Nephron (organoid): Measurements from ENCODE around the gene MCL1.
"Not testable (repeated sequence)": the region's sequence is repeated elsewhere in the genome, so short reads cannot be mapped to it uniquely, and the experiment has no call there.

Experiments
- H3K27ac Mint-ChIP-seq, 3 experiments: 2 replicates each; pipeline ENCODE4 v1.8.0; 2020; ENCODE audit warnings: mixed read lengths in 3 of 3, mild to moderate bottlenecking in 2 of 3, moderate library complexity in 1 of 3
- H3K27me3 Mint-ChIP-seq: 2 replicates; pipeline ENCODE4 v1.8.0; 2021; ENCODE audit warnings: low read depth, mild to moderate bottlenecking, moderate library complexity, mixed read lengths
- H3K36me3 Mint-ChIP-seq: 2 replicates; pipeline ENCODE4 v1.8.0; 2020; ENCODE audit warnings: low read depth, mixed read lengths
- H3K4me1 Mint-ChIP-seq: 2 replicates; pipeline ENCODE4 v1.8.0; 2020; ENCODE audit warnings: mixed read lengths
- H3K4me3 Mint-ChIP-seq, 3 experiments: 2 replicates each; pipeline ENCODE4 v1.8.0; 2020; ENCODE audit warnings: mild to moderate bottlenecking in 3 of 3, mixed read lengths in 3 of 3, moderate library complexity in 2 of 3
- H3K9me3 Mint-ChIP-seq: 2 replicates; pipeline ENCODE4 v1.8.0; 2020; ENCODE audit warnings: mixed read lengths
- TF ChIP-seq, protein P1 (sequence below), 3 experiments: fragments of 200-600 bp; sonication (generic); IDR thresholded peaks; one replicate each; pipeline ENCODE4 v1.5.0; 2021; ENCODE audit warnings: antibody characterized with exemption in 3 of 3; ENCODE audit not compliant: unreplicated experiment in 3 of 3

The MCL1 gene

DNA sequence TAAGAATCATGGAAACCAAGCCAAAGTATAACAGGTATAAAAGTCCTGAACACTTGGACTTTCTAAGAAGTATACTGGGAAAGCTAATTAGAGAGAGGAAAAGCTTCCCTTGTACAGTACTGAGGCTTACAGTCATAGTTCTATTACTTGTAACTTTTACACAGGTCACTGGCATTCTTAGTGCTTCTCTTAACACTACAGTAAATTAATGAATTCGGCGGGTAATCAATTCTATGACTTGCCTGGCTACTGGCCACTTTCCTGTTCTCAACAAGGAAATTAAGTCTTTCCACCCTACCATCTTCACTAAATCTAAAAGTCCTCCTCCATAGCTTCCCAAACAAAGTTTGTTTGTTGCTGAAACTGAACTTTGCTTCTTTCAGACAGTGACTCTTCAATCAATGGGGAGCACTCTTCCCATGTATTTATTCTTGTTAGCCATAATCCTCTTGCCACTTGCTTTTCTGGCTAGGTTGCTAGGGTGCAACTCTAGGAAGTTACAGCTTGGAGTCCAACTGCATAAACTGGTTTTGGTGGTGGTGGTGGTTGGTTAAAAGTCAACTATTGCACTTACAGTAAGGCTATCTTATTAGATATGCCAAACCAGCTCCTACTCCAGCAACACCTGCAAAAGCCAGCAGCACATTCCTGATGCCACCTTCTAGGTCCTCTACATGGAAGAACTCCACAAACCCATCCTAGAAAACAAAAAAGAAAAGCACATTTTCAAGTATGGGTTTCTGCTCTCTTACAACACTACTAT, 2.4 kb downstream of the MCL1 start:
- Mint-ChIP-seq H3K4me1 (peaks cover 48% of the 10 kb centered on the region), H3K27ac (peak overlapping the region; percentile 96 to 99 (median 99)), H3K27me3 (no peaks in the 10 kb centered on the region), H3K9me3 (no peaks in the 10 kb centered on the region), H3K4me3 (peak overlapping the region; percentile 95 to 98 (median 97)), H3K36me3 (peaks cover 66% of the 10 kb centered on the region)
- TF ChIP-seq, protein P1, sequence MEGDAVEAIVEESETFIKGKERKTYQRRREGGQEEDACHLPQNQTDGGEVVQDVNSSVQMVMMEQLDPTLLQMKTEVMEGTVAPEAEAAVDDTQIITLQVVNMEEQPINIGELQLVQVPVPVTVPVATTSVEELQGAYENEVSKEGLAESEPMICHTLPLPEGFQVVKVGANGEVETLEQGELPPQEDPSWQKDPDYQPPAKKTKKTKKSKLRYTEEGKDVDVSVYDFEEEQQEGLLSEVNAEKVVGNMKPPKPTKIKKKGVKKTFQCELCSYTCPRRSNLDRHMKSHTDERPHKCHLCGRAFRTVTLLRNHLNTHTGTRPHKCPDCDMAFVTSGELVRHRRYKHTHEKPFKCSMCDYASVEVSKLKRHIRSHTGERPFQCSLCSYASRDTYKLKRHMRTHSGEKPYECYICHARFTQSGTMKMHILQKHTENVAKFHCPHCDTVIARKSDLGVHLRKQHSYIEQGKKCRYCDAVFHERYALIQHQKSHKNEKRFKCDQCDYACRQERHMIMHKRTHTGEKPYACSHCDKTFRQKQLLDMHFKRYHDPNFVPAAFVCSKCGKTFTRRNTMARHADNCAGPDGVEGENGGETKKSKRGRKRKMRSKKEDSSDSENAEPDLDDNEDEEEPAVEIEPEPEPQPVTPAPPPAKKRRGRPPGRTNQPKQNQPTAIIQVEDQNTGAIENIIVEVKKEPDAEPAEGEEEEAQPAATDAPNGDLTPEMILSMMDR (IDR thresholded peaks at IDR 0.05; ENCODE audit: unreplicated experiment in 3 of 3): no peak

DNA sequence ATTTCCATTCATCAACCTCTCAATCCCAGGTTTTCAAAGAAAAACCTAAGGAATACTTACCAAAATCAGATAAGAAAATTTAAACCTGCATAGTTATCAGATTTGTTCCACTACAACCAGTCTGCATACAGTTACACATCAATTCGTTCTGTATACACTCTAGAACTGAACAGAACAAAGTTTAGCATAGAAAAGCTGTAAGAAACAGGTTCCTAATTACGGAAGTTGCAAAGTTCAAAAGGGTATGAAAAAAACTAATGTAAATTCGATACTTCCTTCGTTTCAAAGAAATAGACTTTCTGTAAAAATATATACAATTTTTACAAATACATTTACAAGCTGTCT, 3.1 kb downstream of the MCL1 start:
- Mint-ChIP-seq H3K27me3 (no peaks in the 10 kb centered on the region), H3K9me3 (no peaks in the 10 kb centered on the region), H3K36me3 (peaks cover 67% of the 10 kb centered on the region), H3K4me3 (peak overlapping the region; percentile 95 to 98 (median 97)), H3K4me1 (peaks cover 48% of the 10 kb centered on the region), H3K27ac (peak overlapping the region; percentile 37 to 73 (median 47))
- TF ChIP-seq, protein P1 (IDR thresholded peaks at IDR 0.05; ENCODE audit: unreplicated experiment in 3 of 3): no peak

DNA sequence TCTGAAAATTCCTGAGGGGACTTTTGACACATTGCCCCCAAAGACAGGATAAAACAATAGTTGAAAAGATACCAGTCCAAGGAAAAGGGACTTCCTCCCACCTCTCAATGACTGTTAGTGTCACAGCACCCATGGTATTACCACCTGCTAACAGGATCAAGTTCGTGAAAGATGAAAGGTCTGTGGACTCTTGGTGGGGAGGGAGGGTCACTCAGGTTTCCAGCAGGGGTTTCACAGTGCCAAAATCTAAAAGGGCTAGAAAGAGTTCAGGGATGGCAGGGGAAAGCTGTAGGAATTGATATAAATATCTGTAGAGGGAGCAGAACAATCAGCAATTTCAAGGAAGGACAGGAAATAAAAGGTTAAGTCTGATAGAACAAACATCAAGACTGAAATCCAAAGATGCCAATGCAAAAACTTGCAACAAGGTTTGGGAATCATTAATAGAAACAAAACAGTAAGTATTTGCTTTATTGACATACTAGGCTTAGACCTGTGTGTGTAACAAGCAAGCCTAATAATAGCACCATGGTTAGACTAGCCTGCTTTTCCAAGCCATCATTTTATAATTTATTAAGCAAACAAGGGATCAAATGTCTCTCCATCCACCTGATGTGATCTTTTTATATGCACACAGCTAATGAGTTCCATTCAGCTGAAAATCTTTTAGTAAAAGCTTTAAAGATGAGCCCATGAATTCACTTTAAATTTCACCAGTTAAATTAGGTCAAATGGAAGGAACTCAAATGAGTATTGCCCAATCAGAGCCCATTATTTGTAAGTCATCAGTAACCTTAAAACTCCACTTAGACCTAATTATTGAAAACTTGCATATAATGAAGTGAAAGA, 3.7 kb downstream of the MCL1 start:
- Mint-ChIP-seq H3K36me3 (peaks cover 73% of the 10 kb centered on the region), H3K27me3 (no peaks in the 10 kb centered on the region), H3K4me3 (peak overlapping the region; percentile 95 to 98 (median 97)), H3K27ac (peak overlapping the region; percentile 37 to 73 (median 47)), H3K9me3 (no peaks in the 10 kb centered on the region), H3K4me1 (peaks cover 46% of the 10 kb centered on the region)
- TF ChIP-seq, protein P1 (IDR thresholded peaks at IDR 0.05; ENCODE audit: unreplicated experiment in 3 of 3): no peak

DNA sequence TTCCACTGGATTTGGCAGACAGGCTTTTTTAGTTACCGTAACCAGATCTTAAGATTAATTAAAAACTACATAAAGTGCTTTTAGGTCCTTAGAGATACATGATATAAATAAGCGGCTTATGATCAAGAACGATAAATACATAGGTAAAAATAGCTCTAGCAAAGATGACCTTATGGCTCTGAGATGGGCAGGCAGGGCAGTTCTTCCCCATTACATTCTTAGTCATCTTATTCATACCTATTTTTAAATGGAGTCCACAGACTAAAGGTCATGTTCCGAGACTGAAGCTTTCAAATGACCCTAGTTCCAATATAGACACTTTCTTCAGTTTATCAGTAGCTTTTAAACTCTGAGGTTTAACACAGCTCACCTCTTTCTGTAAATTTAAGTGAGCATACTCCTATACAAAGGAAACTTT, 4.3 kb downstream of the MCL1 start:
- Mint-ChIP-seq H3K9me3 (no peaks in the 10 kb centered on the region), H3K4me1 (peaks cover 44% of the 10 kb centered on the region), H3K27me3 (no peaks in the 10 kb centered on the region), H3K36me3 (peaks cover 77% of the 10 kb centered on the region), H3K4me3 (peak overlapping the region; percentile 95 to 98 (median 97)), H3K27ac (peak overlapping the region; percentile 47 to 52 (median 50))
- TF ChIP-seq, protein P1 (IDR thresholded peaks at IDR 0.05; ENCODE audit: unreplicated experiment in 3 of 3): no peak

DNA sequence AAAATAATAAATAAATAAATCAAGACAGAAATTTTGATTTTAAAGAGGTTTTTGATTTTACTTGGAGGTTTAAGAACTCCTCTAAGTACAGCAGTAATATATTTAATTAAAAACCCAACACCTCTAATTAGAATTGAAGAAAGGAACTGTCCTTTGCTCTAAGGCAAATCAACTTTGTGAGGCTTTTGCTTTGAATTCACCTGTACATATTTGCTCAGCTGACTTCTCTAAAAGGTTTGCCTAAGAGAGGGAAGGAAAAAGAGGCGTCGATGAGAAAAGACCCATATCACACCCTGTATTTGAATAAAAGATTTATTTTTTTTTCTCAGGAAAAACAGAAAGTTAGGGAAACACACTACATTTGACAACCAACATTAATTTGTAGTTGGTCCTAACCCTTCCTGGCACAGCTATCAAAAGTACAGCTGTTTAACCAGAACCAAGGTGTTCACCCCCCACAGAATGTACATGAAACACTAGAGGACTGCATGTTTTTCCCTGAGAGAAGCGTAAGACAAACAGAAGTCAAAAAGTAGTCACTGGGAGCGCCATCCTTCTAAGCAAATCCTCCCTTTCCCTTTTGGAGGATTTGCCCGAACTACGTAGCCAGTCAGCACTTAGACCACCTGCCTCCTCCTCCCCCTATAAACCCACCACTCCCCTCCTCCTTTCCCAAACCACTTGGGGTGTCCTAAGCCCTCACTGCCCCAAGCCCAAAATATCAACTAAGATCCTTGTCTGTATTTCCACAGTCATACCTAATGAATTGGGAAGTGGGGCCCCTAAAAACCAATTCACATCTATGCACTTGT, 4.9 kb downstream of the MCL1 start:
- TF ChIP-seq, protein P1 (IDR thresholded peaks at IDR 0.05; ENCODE audit: unreplicated experiment in 3 of 3): no peak

DNA sequence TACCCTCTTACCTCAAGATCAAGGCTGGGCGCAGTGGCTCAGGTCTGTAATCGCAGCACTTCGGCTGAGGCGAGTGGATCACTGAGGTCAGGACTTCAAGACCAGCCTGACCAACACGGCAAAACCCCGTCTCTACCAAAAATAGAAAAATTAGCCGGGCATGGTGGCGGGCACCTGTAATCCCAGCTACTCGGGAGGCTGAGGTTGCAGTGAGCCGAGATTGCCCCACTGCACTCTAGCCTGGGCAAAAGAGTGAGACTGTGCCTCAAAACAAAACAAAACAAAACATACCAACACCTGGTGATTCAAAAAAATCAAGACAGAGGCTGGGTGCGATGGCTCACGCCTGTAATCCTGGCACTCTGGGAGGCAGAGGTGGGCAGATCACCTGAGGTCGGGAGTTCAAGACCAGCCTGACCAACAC, 5.8 kb downstream of the MCL1 start:
- peaks cover 52% of the 10 kb centered on the region for H3K4me1 Mint-ChIP-seq
- H3K4me3 Mint-ChIP-seq: not testable (repeated sequence)

More for the DNA sequence above, 4.9 kb downstream of the MCL1 start:
- peak overlapping the region; percentile 58 to 98 (median 97) for H3K4me3 Mint-ChIP-seq
- H3K27me3 Mint-ChIP-seq: no peaks in the 10 kb centered on the region
- no peaks in the 10 kb centered on the region for H3K9me3 Mint-ChIP-seq
- H3K4me1 Mint-ChIP-seq: peaks cover 47% of the 10 kb centered on the region
- peaks cover 81% of the 10 kb centered on the region for H3K36me3 Mint-ChIP-seq
- peak overlapping the region; percentile 47 to 52 (median 50) for H3K27ac Mint-ChIP-seq

More for the DNA sequence above, 5.8 kb downstream of the MCL1 start:
- H3K36me3 Mint-ChIP-seq: peaks cover 77% of the 10 kb centered on the region
- not testable (repeated sequence) for H3K27ac Mint-ChIP-seq, H3K27me3 Mint-ChIP-seq, H3K9me3 Mint-ChIP-seq
